Measurements from ENCODE around the gene GIMAP8. TPM values are rescaled to one million over a fixed set of nuclear protein-coding genes. Genes with fewer than 3 reads are reported as not detected.
"Not testable (repeated sequence)": the region's sequence is repeated elsewhere in the genome, so short reads cannot be mapped to it uniquely, and the experiment has no call there.

The GIMAP8 gene
- total RNA-seq, 2 donors from 2014 or later: 6.6 to 9.6 TPM

DNA sequence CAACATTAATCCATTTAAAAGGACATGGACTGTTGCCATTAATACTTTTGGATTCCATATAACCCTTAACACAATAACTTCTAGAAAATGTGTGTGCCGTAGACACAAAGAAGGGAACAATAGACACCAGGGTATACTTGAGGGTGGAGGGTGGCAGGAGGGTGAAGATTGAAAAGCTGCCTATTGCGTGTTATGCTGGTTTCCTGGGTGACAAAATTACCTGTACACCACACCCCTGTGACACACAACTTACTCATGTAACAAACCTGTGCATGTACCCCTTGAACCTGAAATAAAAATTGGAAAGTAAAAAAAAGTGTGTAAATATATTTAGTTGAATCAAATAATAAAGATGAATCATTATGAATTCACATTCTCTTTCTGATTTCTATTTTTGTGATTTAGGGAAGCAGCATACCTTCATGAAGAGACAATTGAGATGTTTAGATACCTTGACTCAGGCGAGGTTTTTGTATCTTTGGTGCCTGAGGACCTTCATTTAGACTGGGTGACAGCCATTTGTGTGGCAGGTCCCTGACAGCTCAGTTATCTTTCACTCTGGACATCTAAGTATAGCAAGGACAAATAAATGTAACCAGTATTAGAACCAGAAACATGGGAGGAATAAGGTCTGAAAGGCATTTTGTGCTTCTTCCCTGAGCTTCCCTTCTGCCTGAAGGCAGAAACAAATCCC is 28.7 kb downstream of the GIMAP8 start:
- Histone ChIP-seq H3K36me3 (peaks cover 18% of the 10 kb centered on the region), H3K4me3 (no peak overlapping the region), H3K27ac (peak overlapping the region; percentile 46 to 76), H3K27me3 (no peaks in the 10 kb centered on the region), H3K4me1 (peaks cover 0 to 16% of the 10 kb centered on the region in 2 donors), H3K9me3 (no peaks in the 10 kb centered on the region)
- no peak for DNase-seq (ENCODE audit: low spot score)
- TF ChIP-seq, protein P1, sequence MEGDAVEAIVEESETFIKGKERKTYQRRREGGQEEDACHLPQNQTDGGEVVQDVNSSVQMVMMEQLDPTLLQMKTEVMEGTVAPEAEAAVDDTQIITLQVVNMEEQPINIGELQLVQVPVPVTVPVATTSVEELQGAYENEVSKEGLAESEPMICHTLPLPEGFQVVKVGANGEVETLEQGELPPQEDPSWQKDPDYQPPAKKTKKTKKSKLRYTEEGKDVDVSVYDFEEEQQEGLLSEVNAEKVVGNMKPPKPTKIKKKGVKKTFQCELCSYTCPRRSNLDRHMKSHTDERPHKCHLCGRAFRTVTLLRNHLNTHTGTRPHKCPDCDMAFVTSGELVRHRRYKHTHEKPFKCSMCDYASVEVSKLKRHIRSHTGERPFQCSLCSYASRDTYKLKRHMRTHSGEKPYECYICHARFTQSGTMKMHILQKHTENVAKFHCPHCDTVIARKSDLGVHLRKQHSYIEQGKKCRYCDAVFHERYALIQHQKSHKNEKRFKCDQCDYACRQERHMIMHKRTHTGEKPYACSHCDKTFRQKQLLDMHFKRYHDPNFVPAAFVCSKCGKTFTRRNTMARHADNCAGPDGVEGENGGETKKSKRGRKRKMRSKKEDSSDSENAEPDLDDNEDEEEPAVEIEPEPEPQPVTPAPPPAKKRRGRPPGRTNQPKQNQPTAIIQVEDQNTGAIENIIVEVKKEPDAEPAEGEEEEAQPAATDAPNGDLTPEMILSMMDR (IDR thresholded peaks at IDR 0.05): no peak

DNA sequence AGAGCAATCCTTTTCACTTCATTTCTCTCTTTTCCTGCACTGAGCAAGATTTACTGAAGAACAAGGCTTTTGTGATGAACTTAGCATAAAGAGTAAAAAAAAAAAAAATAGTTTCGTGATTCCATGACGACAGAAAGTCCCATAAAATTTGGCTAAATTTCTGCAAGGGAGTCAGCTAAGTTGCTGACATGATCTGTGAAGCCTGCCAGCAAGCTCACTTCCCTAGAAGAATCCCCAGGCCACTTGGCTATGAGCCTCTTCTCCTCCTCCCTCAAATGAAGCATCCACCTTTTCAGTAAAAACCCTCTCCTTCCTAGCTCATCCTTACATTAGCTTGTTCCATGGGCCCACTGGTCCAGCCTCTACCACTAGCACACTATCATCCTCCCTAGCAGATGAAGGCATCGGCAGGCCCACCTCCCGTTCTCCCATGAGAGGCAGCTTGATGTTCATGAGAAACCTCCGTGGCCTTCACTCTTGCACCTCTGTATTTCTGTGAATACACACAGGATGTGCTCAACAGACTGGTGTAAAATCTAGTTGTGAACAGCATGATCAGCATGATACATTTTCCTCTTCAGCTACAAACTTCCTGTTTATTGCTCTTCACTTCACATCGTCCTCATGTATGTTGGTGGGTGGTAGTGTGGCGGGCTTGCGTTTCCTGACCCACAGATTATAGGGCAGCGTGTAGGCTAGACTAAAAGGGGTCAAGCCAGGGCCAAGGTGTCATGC is 30.9 kb downstream of the GIMAP8 start:
- Histone ChIP-seq H3K27ac (peak overlapping the region; percentile 0 to 13), H3K27me3 (no peaks in the 10 kb centered on the region), H3K36me3 (peaks cover 16% of the 10 kb centered on the region), H3K9me3 (no peaks in the 10 kb centered on the region), H3K4me1 (peaks cover 0 to 16% of the 10 kb centered on the region in 2 donors), H3K4me3 (no peak overlapping the region)
- DNase-seq (ENCODE audit: low spot score): no peak
- TF ChIP-seq, protein P1 (IDR thresholded peaks at IDR 0.05): no peak

DNA sequence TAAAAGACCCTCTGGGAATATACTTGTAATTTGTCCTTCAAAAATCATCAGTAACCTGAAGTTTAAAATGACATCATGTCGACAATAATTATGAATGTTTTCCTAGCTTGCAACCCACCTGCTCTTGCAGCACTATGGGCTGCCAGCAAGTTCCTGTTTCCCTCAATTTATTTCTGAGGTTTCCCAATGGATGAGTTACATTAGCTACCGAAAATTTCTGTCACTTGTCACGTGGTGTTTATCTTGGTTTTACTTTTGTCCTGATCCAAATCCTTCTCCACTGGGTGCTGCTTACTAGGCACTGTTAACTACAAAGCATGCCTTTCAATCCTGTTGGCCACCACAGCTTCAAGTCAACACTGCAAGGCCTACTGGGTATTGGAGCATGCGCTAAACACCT is 31.5 kb downstream of the GIMAP8 start:
- Histone ChIP-seq H3K4me3 (no peak overlapping the region), H3K27ac (peak overlapping the region in 1 of 2 donors; percentile 34), H3K4me1 (peaks cover 0 to 16% of the 10 kb centered on the region in 2 donors), H3K36me3 (peaks cover 10% of the 10 kb centered on the region), H3K27me3 (no peaks in the 10 kb centered on the region), H3K9me3 (no peaks in the 10 kb centered on the region)
- TF ChIP-seq, protein P1 (IDR thresholded peaks at IDR 0.05): no peak
- no peak for DNase-seq (ENCODE audit: low spot score)

DNA sequence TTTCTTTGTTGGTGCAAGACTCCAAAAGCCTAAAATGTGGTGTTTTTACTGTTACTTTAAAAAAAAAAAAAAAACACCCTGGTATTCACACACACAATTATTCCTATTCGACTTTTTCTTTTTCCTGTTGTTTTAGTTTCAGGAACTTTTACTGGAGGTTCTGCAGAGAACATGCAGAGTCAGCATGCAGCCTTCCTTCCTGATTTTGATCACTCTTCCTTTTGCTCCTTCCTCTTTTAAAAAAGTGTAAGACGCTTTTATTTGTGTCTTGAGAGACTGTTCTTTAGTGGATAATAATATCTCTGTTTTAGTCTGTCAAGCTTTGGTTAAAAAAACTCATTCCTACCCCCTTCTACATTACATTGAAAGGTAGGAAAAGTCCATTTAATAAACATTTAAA is 33.1 kb downstream of the GIMAP8 start:
- DNase-seq (ENCODE audit: low spot score); H3K36me3 ChIP-seq; H3K9me3 ChIP-seq; H3K27me3 ChIP-seq; H3K4me3 ChIP-seq: not testable (repeated sequence)
- peaks cover 0 to 14% of the 10 kb centered on the region in 2 donors for H3K4me1 ChIP-seq
- H3K27ac ChIP-seq: peak overlapping the region in 1 of 2 donors; percentile 45

DNA sequence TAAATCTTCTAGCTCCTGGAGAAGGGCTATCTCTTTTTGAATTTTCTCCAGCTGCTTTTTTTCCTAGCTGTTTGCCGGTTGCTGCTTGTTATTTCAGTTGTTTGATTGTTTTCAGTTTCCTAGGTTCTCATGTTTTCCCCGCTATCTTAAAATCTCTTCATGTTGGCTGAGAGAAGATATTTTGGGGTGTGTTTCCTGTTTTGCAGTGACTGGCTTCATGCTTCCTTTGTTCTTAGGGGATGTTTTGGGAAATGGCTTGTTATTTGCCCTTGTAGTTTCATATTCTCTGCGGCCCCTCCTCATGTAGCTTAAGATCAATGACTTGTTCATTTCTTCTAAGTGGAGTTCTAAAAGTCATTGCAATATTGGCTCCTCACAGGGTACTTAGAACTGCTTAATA is 33.6 kb downstream of the GIMAP8 start:
- peak overlapping the region in 1 of 2 donors; percentile 45 for H3K27ac ChIP-seq
- H3K9me3 ChIP-seq; H3K4me3 ChIP-seq; DNase-seq (ENCODE audit: low spot score); H3K36me3 ChIP-seq; H3K27me3 ChIP-seq; H3K4me1 ChIP-seq: not testable (repeated sequence)

DNA sequence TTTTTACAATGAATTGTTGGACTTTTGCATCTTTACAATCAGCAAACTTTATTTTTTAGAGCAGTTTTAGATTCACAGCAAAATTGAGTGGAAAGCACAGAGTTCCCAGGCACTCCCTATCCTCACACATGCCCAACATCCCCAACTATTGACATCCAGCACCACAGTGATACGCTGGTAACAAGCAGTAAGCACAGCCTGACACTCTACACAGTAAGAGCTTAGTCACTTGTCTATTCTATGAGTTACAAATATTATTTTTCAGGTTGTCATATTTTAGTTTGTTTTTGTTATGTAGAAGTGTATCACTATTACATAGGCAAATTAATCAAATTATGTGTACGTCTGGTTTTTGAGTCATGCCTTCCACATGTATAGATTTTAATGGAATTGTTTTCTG is 37.2 kb downstream of the GIMAP8 start:
- no peaks in the 10 kb centered on the region for H3K36me3 ChIP-seq
- TF ChIP-seq, protein P1 (IDR thresholded peaks at IDR 0.05): no peak
- no peak overlapping the region for H3K27ac ChIP-seq
- H3K27me3 ChIP-seq: no peaks in the 10 kb centered on the region
- no peak for DNase-seq (ENCODE audit: low spot score)
- no peaks in the 10 kb centered on the region for H3K9me3 ChIP-seq
- H3K4me3 ChIP-seq: no peak overlapping the region
- H3K4me1 ChIP-seq: no peaks in the 10 kb centered on the region

All from right atrium auricular region (tissue), 2 donors.